Fibroblast of mammary gland (primary cell): Measurements from ENCODE around the gene CDH13.

Experiments used
- DNase-seq: peaks from one replicate; pipeline ENCODE4 v3.0.0-alpha.2; 2010; ENCODE audit warnings: low read depth
- H3K4me3 ChIP-seq: 2 replicates; pipeline ENCODE4 v1.5.1; 2011; ENCODE audit warnings: low read depth, mild to moderate bottlenecking, low read length, moderate library complexity; ENCODE audit not compliant: control insufficient read depth
- CTCF ChIP-seq: conservative IDR thresholded peaks from 2 replicates; pipeline ENCODE4 v1.5.1; 2011; ENCODE audit warnings: low read depth, low read length, inconsistent platforms; ENCODE audit not compliant: control insufficient read depth, insufficient read depth

The CDH13 gene

GRCh38 chr16:82754716-82755513 lies 128.1 kb downstream of the CDH13 start:
- no peak for DNase-seq
- H3K4me3 ChIP-seq = no peak overlapping the region
- no peak for TF ChIP-seq CTCF

GRCh38 chr16:82755570-82756282 lies 129.0 kb downstream of the CDH13 start:
- H3K4me3 ChIP-seq = no peak overlapping the region
- TF ChIP-seq CTCF = peak; percentile 20
- DNase-seq = no peak

- H3K4me3 ChIP-seq = no peak overlapping the region
- DNase-seq = peak; percentile 20
- no peak for TF ChIP-seq CTCF
Observed at GRCh38 chr16:82756283-82756599, 129.5 kb downstream of the CDH13 start.

- no peak overlapping the region for H3K4me3 ChIP-seq
- no peak for DNase-seq
- TF ChIP-seq CTCF = no peak
Observed at GRCh38 chr16:82758406-82758805, 131.6 kb downstream of the CDH13 start.

GRCh38 chr16:82758904-82759303 lies 132.1 kb downstream of the CDH13 start:
- no peak overlapping the region for H3K4me3 ChIP-seq
- DNase-seq = no peak
- TF ChIP-seq CTCF = no peak

- DNase-seq = peak; percentile 81
- no peak overlapping the region for H3K4me3 ChIP-seq
- TF ChIP-seq CTCF = no peak
Observed at GRCh38 chr16:82761236-82761635, 134.5 kb downstream of the CDH13 start.
